ENCODE results near the gene PSME3IP1. TPM values are rescaled to one million over a fixed set of nuclear protein-coding genes. Genes with fewer than 3 reads are reported as not detected.

Gene PSME3IP1, protein sequence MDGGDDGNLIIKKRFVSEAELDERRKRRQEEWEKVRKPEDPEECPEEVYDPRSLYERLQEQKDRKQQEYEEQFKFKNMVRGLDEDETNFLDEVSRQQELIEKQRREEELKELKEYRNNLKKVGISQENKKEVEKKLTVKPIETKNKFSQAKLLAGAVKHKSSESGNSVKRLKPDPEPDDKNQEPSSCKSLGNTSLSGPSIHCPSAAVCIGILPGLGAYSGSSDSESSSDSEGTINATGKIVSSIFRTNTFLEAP
- 100 to 1,000 TPM; 118 to 124 TPM for total RNA-seq

GRCh38 chr16:57185945-57186871, at the start of gene PSME3IP1, which contains the start of gene RSPRY1:
Gene PSME3IP1 (minus strand): TSS chr16:57186039. CDS start chr16:57173854, 12,185 bp downstream.
Gene RSPRY1 (plus strand): TSS chr16:57186329. CDS start chr16:57204659, 18,330 bp downstream.
- CTCF ChIA-PET = interaction anchor here (0.6 to 3.7 kb wide), 13 partner anchors 8 to 343 kb away, joined by 3 to 16 read pairs (median 4); partner anchors contain the start of gene CPNE2
- peaks cover 11% of the 10 kb centered on the region for H3K36me3 Mint-ChIP-seq
- H3K9me3 Mint-ChIP-seq (ENCODE audit: low read depth) = no peaks in the 10 kb centered on the region
- peak within 1 kb of the TSS; percentile 93 for H3K27ac Mint-ChIP-seq
- H3K27me3 Mint-ChIP-seq = no peaks in the 10 kb centered on the region
- DNase-seq (peak; percentile 100), ATAC-seq (peak; percentile 96)
- H3K4me1 Mint-ChIP-seq = peaks cover 43% of the 10 kb centered on the region
- H3K4me3 Mint-ChIP-seq = peak within 1 kb of the TSS; percentile 97

- DNase-seq (peak; percentile 49), ATAC-seq (peak; percentile 65)
- no peaks in the 10 kb centered on the region for H3K9me3 Mint-ChIP-seq (ENCODE audit: low read depth)
- peaks cover 49% of the 10 kb centered on the region for H3K36me3 Mint-ChIP-seq
- CTCF ChIA-PET = interaction anchor here (1.0 to 1.5 kb wide), 3 partner anchors 10 to 183 kb away, joined by 5 read pairs; partner anchors contain the start of gene ARL2BP
- no peak overlapping the region for H3K27ac Mint-ChIP-seq
- peaks cover 20% of the 10 kb centered on the region for H3K4me1 Mint-ChIP-seq
- H3K4me3 Mint-ChIP-seq = no peak overlapping the region
- H3K27me3 Mint-ChIP-seq = no peaks in the 10 kb centered on the region
Observed at GRCh38 chr16:57235128-57236021, 49.5 kb upstream of the PSME3IP1 start.

DNA sequence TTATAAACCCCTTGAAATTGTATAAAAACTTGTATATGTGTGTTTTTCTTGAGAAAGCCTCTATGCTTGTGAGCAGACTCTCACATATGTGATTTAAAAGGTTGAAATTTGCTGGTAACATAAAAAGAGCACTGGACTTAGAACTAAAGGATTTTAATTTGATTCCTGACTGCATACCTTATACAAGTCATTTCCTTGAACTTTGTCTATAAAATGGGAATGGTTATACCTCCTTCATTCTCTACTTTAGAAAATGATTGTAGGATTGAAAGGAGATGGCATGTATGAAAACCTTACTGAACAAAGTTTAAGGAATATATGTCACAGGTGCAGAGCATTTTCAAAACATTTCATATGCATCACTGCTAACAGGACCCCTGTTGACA, 48.9 kb upstream of the PSME3IP1 start:
- no peak overlapping the region for H3K4me3 Mint-ChIP-seq
- ATAC-seq = no peak
- H3K27me3 Mint-ChIP-seq = no peaks in the 10 kb centered on the region
- H3K4me1 Mint-ChIP-seq = peaks cover 20% of the 10 kb centered on the region
- H3K36me3 Mint-ChIP-seq = peaks cover 49% of the 10 kb centered on the region
- no peak overlapping the region for H3K27ac Mint-ChIP-seq
- CTCF ChIA-PET = interaction anchor here (1.3 kb wide), 1 partner anchor 183 kb away, joined by 5 read pairs; no protein-coding TSS in a partner anchor
- no peak for DNase-seq
- H3K9me3 Mint-ChIP-seq (ENCODE audit: low read depth) = no peaks in the 10 kb centered on the region

DNA sequence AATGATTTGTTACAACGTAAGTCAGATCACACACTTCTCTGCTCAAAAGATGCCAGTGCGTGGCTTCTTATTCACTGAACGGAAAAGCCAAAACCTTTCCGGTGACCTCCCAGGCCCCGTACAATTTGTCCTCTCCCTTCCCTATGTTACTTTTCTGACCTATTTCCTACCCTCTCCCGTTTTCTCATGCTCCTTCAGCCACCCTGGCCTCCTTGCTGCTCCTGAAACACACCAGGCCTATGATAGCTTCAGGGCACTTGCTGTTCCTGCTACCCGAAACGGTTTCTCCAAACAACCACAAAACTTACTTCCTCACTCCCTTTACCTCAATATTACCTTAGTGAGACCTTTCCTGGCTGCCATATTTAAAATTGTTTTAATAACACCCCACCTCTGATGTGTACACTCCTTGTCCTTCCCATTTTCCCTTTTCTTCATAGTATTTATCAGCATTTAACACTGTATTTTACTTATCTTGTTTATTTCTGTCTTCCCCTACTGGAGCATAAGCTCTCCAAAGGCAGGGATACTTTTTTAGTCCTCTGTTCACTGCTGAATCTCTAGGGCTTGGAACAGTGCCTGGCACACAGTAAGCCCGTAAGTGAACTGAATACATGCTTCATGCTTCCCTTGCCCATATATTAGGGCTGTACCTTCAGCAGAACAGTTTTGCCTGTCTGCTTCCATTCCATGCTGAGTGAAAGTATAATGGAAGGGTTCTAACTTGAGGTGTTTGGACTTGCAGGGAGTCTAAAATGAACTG, 48.3 kb upstream of the PSME3IP1 start:
- ATAC-seq = no peak
- Mint-ChIP-seq H3K36me3 (peaks cover 48% of the 10 kb centered on the region), H3K4me1 (peaks cover 18% of the 10 kb centered on the region), H3K9me3 (ENCODE audit: low read depth) (no peaks in the 10 kb centered on the region), H3K4me3 (no peak overlapping the region), H3K27ac (no peak overlapping the region), H3K27me3 (no peaks in the 10 kb centered on the region)
- CTCF ChIA-PET = no interaction called here
- DNase-seq = no peak

DNA sequence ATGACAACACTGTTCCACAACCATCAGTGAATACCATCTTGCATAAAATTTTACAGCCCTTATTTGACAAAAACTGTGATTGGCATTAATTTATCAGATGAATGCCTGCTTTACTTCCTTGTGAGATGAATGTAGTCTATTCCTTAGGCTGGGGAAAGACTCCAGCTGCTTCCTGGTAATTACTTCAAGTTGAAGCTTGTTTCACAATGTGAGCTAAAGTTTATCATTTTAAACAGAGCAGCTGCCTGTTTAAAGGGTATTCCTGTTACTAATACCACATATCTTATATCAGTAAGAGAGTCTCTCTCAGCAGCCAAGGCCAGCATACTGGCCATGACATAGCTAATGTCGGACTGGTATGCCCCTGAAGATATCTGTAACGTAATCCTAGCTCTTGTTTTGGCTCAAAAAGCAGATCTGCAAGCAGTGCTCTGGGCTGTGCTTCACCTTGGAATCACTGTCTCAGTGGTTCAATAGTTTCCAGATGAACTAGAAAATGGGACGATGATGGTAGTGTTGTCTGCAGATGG, 46.0 kb upstream of the PSME3IP1 start:
- CTCF ChIA-PET = interaction anchor here (1.0 to 1.9 kb wide), 4 partner anchors 12 to 140 kb away, joined by 3 to 7 read pairs (median 3); partner anchors contain the start of genes ARL2BP and CPNE2
- Mint-ChIP-seq H3K4me1 (peaks cover 12% of the 10 kb centered on the region), H3K36me3 (peaks cover 50% of the 10 kb centered on the region)

GRCh38 chr16:57229079-57229478, 43.2 kb upstream of the PSME3IP1 start:
- ATAC-seq (no peak), DNase-seq (no peak)
- CTCF ChIA-PET = no interaction called here
- Mint-ChIP-seq H3K9me3 (ENCODE audit: low read depth) (no peaks in the 10 kb centered on the region), H3K4me1 (no peaks in the 10 kb centered on the region), H3K36me3 (peaks cover 58% of the 10 kb centered on the region), H3K27ac (no peak overlapping the region), H3K4me3 (no peak overlapping the region), H3K27me3 (no peaks in the 10 kb centered on the region)

More for the DNA sequence above, 46.0 kb upstream of the PSME3IP1 start:
- DNase-seq (no peak), ATAC-seq (no peak)
- Mint-ChIP-seq H3K27me3 (no peaks in the 10 kb centered on the region), H3K27ac (no peak overlapping the region), H3K9me3 (ENCODE audit: low read depth) (no peaks in the 10 kb centered on the region), H3K4me3 (no peak overlapping the region)

DNA sequence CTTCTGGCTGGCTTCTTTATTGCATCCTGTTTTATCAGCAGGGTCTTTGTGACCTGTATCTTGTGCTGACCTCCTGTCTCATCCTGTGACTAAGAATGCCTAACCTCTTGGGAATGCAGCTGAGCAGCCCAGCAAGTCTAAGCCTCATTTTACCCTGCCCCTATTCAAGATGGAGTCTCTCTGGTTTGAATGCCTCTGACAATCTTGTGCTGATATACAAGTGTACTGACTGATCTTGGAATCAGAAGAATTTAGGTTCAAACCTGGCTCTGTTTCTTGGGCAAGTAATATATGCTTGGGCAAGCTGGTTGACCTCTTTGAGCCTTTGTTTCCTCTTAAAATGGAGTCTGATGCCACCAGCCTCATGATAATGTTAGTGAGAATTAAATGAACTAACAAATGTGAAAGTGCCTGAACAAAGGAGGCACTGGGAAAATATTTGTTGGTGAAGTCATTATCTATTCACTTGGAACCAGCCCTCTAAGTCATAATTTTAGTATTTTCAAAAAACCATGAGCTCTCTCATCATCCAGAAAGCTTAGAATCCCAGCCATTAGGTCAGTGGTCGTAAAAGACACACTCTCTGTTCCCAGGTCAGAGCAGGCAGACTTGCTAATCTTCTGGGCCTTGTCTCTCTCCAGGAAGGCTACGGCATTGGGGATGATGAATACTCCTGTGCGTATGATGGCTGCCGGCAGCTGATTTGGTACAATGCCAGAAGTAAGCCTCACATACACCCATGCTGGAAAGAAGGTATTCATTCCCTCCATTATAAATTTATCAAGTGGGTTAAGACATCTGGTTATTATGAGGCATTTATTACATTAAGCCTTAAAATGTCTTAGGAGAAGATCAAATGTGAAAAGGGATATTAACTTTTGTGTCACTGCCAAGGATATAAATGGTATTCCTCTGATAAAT, 41.1 kb upstream of the PSME3IP1 start:
- no peak overlapping the region for H3K27ac Mint-ChIP-seq
- no peak for DNase-seq
- CTCF ChIA-PET = no interaction called here

DNA sequence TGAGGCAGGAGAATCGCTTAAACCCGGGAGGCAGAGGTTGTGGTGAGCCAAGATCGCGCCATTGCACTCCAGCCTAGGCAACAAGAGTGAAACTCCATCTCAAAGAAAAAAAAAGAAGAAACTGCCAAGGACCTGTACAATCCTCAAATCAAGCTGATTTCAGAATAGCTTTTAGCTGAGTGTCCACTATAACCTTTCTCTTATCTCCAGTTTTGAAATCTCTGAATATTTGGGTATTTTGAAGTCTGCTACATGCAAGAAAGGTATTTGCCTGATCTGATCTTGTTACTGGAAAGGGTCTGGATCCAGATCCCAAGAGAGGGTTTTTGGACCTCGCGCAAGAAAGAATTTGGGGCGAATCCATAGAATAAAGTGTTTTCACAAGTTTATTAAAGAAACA, 40.1 kb upstream of the PSME3IP1 start:
- Mint-ChIP-seq H3K9me3 (ENCODE audit: low read depth) (no peaks in the 10 kb centered on the region), H3K27ac (no peak overlapping the region), H3K27me3 (no peaks in the 10 kb centered on the region), H3K4me3 (no peak overlapping the region), H3K36me3 (peaks cover 69% of the 10 kb centered on the region), H3K4me1 (no peaks in the 10 kb centered on the region)
- CTCF ChIA-PET = no interaction called here
- ATAC-seq (no peak), DNase-seq (no peak)

More for the DNA sequence above, 41.1 kb upstream of the PSME3IP1 start:
- H3K27me3 Mint-ChIP-seq = no peaks in the 10 kb centered on the region
- no peaks in the 10 kb centered on the region for H3K9me3 Mint-ChIP-seq (ENCODE audit: low read depth)
- peaks cover 64% of the 10 kb centered on the region for H3K36me3 Mint-ChIP-seq
- H3K4me1 Mint-ChIP-seq = no peaks in the 10 kb centered on the region
- ATAC-seq = no peak
- H3K4me3 Mint-ChIP-seq = no peak overlapping the region

GRCh38 chr16:57224651-57225335, 39.0 kb upstream of the PSME3IP1 start:
- CTCF ChIA-PET = no interaction called here
- H3K27me3 Mint-ChIP-seq = no peaks in the 10 kb centered on the region
- DNase-seq (no peak), ATAC-seq (no peak)
- H3K27ac Mint-ChIP-seq = no peak overlapping the region
- H3K4me3 Mint-ChIP-seq = no peak overlapping the region
- H3K36me3 Mint-ChIP-seq = peaks cover 72% of the 10 kb centered on the region
- H3K9me3 Mint-ChIP-seq (ENCODE audit: low read depth) = peaks cover 2% of the 10 kb centered on the region
- H3K4me1 Mint-ChIP-seq = no peaks in the 10 kb centered on the region

DNA sequence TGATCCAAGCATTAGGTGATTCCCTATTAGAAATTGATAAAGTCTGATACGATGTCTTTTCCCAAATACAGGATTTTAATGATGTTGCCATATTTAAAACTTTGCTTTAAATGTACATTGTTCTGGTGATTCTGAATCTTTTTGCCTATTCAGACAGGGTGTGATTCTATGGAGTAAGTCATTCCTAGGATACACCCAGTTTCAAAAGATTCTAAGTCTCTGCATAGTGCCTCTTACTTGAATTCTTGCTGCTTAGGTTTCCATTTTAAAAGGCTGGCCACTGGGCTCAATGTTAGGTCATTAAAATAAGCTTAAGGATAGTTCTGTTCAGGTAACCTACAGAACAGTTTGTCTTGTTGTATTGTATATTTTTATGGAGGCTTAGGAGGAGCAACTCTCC, 37.2 kb upstream of the PSME3IP1 start:
- peaks cover 11% of the 10 kb centered on the region for H3K9me3 Mint-ChIP-seq (ENCODE audit: low read depth)
- CTCF ChIA-PET = interaction anchor here (1.3 to 2.6 kb wide), 2 partner anchors 10 to 194 kb away, joined by 3 to 6 read pairs; no protein-coding TSS in a partner anchor
- ATAC-seq (no peak), DNase-seq (no peak)
- H3K36me3 Mint-ChIP-seq = peaks cover 84% of the 10 kb centered on the region
- no peak overlapping the region for H3K4me3 Mint-ChIP-seq
- no peak overlapping the region for H3K27ac Mint-ChIP-seq
- no peaks in the 10 kb centered on the region for H3K27me3 Mint-ChIP-seq
- no peaks in the 10 kb centered on the region for H3K4me1 Mint-ChIP-seq

- Mint-ChIP-seq H3K4me1 (no peaks in the 10 kb centered on the region), H3K27me3 (no peaks in the 10 kb centered on the region), H3K9me3 (ENCODE audit: low read depth) (peaks cover 30% of the 10 kb centered on the region), H3K27ac (no peak overlapping the region), H3K36me3 (peaks cover 92% of the 10 kb centered on the region), H3K4me3 (no peak overlapping the region)
- no peak for ATAC-seq
- no peak for DNase-seq
- CTCF ChIA-PET = interaction anchor here (0.6 kb wide), 1 partner anchor 55 kb away, joined by 3 read pairs; no protein-coding TSS in a partner anchor
Observed at GRCh38 chr16:57216968-57217367, 31.1 kb upstream of the PSME3IP1 start.
